Cardiac fibroblast (primary cell): ENCODE measurements around the gene CD33.

Experiments
- DNase-seq, 2 donors: peaks; one replicate each; pipeline versions ENCODE4 v3.0.0 to v3.0.0-alpha.2; 2010; ENCODE audit warnings: low read depth in 2 of 2
- H3K4me3 ChIP-seq, 2 donors: replicated peaks in 1 of 2; 1 replicate in 1 of 2; 2 replicates in 1 of 2; pipeline ENCODE4 v1.5.1; 2011; ENCODE audit warnings: low read depth in 2 of 2, low read length in 2 of 2, mild to moderate bottlenecking in 2 of 2, moderate library complexity in 1 of 2
- CTCF ChIP-seq: IDR thresholded peaks from one replicate; pipeline ENCODE4 v1.5.1; 2011; ENCODE audit warnings: low read depth, mild to moderate bottlenecking, low read length, inconsistent platforms

The CD33 gene

GRCh38 chr19:51195616-51196015, 29.3 kb upstream of the CD33 start:
- no peak for TF ChIP-seq CTCF
- no peak for DNase-seq
- no peak overlapping the region for H3K4me3 ChIP-seq

GRCh38 chr19:51196181-51196580, 28.7 kb upstream of the CD33 start:
- no peak for TF ChIP-seq CTCF
- no peak for DNase-seq
- no peak overlapping the region for H3K4me3 ChIP-seq

- DNase-seq: no peak
- no peak for TF ChIP-seq CTCF
- no peak overlapping the region for H3K4me3 ChIP-seq
These were observed 26.2 kb upstream of the CD33 start for GRCh38 chr19:51198641-51199040.

GRCh38 chr19:51200071-51200666, 24.7 kb upstream of the CD33 start:
- no peak for TF ChIP-seq CTCF
- no peak for DNase-seq
- no peak overlapping the region for H3K4me3 ChIP-seq

- no peak overlapping the region for H3K4me3 ChIP-seq
- no peak for DNase-seq
- no peak for TF ChIP-seq CTCF
These were observed 23.2 kb upstream of the CD33 start for GRCh38 chr19:51201712-51202111.

GRCh38 chr19:51203916-51204315, 21.0 kb upstream of the CD33 start:
- TF ChIP-seq CTCF: no peak
- DNase-seq: no peak
- H3K4me3 ChIP-seq: no peak overlapping the region

GRCh38 chr19:51204321-51204720, 20.6 kb upstream of the CD33 start:
- no peak for TF ChIP-seq CTCF
- no peak overlapping the region for H3K4me3 ChIP-seq
- no peak for DNase-seq
